Tibial nerve (tissue), 4 donors: ENCODE results near the gene IP6K3. TPM values are rescaled to one million over a fixed set of nuclear protein-coding genes. Genes with fewer than 3 reads are reported as not detected.

Experiments used
- DNase-seq, 2 donors: peaks; one replicate each; pipeline ENCODE4 v3.0.0-alpha.2; 2019; ENCODE audit warnings: low spot score in 2 of 2
- H3K27ac ChIP-seq, 4 donors: fragments of 200-600 bp; sonication (generic) in 3 of 4; one replicate each; pipeline ENCODE4 v1.5.1; 2017 to 2019; ENCODE audit warnings: mild to moderate bottlenecking in 1 of 4
- H3K27me3 ChIP-seq, 2 donors: fragments of 200-600 bp; sonication (generic) in 1 of 2; one replicate each; pipeline versions ENCODE4 v1.5.1 to v1.6.0; 2017 to 2019
- H3K36me3 ChIP-seq, 3 donors: fragments of 200-600 bp; sonication (generic); one replicate each; pipeline ENCODE4 v1.5.1; 2018 to 2019
- H3K4me1 ChIP-seq, 4 donors: fragments of 200-600 bp; sonication (generic) in 3 of 4; one replicate each; pipeline ENCODE4 v1.5.1; 2017 to 2019
- H3K4me3 ChIP-seq, 4 donors: fragments of 200-600 bp; sonication (generic) in 3 of 4; one replicate each; pipeline ENCODE4 v1.5.1; 2017 to 2019; ENCODE audit warnings: mild to moderate bottlenecking in 1 of 4, moderate library complexity in 1 of 4
- H3K9me3 ChIP-seq, 4 donors: fragments of 200-600 bp; sonication (generic) in 3 of 4; one replicate each; pipeline ENCODE4 v1.5.1; 2017 to 2019
- CTCF ChIP-seq, 5 experiments: fragments of 200-600 bp in 3 of 5; fragments of 450-650 bp in 2 of 5; sonication (generic) in 3 of 5; IDR thresholded peaks; one replicate each; pipeline ENCODE4 v1.5.1; 2016 to 2019; ENCODE audit warnings: antibody characterized with exemption in 5 of 5, mild to moderate bottlenecking in 3 of 5, moderate library complexity in 2 of 5
- EP300 ChIP-seq, 2 donors: sonication (generic); formaldehyde crosslinking; IDR thresholded peaks; one replicate each; pipeline ENCODE4 v1.6.1; 2017; ENCODE audit warnings: antibody characterized with exemption in 2 of 2, mild to moderate bottlenecking in 1 of 2
- POLR2A ChIP-seq, 2 donors: fragments of 450-650 bp; IDR thresholded peaks; one replicate each; pipeline ENCODE4 v1.6.1; 2017; ENCODE audit warnings: antibody characterized with exemption in 2 of 2, mild to moderate bottlenecking in 2 of 2, moderate library complexity in 2 of 2
- WGBS, 2 donors: methylation state at CpG; one replicate each; pipeline ENCODE4 v1.1.5; 2018; 5-methylcytosine and 5-hydroxymethylcytosine counted together
- total RNA-seq, 4 donors: library from RNA; depleted of rRNA; stranded (reverse); fragments of >200 nt; gene quantifications; one replicate each; pipeline ENCODE4 v1.1.0, GENCODE V29; 2016

Gene IP6K3
- total RNA-seq, 4 donors from 2014 or later, result 0.39 to 3.0 (median 1.7) TPM

DNA sequence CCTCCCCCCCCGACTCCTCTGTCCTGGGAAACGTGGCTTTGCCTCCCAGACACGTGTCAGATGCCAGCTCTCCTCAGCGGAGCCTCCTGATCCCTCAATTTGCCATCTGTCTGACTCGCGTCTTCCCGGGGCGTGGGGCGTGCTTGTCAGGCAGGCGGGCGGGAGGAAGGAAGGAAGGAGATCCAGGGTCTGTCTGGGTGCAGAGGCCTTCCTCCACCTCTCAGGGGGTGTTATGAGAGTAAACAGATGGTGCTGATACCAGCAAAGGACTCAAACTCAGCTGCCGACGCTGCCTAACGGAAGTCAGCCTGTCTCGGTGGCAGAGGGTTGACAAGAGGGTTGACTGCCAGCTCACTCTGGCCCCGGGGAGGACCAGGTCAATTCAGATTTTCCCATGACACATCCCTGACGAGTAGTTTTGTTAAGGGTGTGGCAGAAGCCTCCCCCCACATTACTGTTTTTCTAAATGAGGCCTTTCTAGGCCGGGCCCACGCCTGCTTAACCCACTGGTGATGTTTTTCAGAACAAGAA is 52.2 kb downstream of the IP6K3 start:
- no peaks in the 10 kb centered on the region for H3K9me3 ChIP-seq
- 49 to 50% methylated on average over 19 of the region's 19 CpGs for WGBS, 2 donors
- peaks cover 0 to 88% (median 12%) of the 10 kb centered on the region in 3 donors for H3K36me3 ChIP-seq
- peak overlapping the region in 3 of 4 donors; percentile 68 to 83 (median 73) for H3K27ac ChIP-seq
- TF ChIP-seq EP300 (IDR thresholded peaks at IDR 0.05), result no peak
- peaks cover 0 to 90% (median 55%) of the 10 kb centered on the region in 4 donors for H3K4me1 ChIP-seq
- no peak overlapping the region for H3K4me3 ChIP-seq
- no peak for DNase-seq
- no peaks in the 10 kb centered on the region for H3K27me3 ChIP-seq

DNA sequence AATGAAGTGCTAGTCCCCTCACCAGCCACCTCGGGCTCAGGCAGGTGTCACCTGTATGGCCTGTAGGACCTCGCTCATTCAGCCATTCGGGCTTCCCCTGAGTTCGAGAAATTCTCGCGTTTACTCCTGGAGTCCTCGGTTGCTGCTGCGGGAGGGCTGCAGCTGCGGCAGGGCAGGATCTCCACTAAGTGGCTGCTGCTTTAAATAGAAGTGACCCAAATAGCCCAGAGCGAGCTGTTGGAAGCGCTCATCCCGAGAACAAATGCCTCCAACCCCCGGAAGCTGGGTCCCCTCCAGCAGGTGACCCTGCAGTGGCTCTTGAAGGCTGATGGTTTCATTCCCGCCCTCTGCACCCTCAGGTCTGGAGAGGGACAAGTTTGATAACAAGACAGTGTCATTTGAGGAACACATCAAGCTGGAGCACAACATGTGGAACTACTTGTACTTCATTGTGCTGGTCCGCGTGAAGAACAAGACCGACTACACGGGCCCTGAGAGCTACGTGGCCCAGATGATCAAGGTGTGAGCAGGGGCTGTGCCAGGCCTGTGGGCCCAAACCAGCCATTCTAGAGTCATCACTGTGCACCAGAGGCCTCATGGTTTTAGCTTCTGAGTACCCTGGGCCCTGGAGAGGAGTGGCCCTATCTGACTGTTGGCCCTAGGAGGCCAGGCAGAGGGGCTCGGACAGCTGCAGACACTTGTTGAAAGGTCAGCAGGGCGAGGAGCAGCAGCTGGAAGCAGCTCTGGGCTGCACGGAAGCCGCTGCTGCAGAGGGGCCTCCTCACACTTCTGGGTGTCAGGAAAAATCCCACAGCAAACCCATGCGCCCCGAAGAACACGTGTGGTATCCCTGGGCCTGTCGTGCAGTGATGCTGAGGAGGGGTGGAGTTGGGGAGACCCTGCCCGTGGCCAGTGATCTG is 53.3 kb downstream of the IP6K3 start:
- H3K27ac ChIP-seq, result peak overlapping the region; percentile 14 to 73 (median 68)
- no peak for TF ChIP-seq POLR2A (IDR thresholded peaks at IDR 0.05)
- no peak for TF ChIP-seq CTCF (IDR thresholded peaks at IDR 0.05)
- TF ChIP-seq EP300 (IDR thresholded peaks at IDR 0.05), result no peak
- no peak overlapping the region for H3K4me3 ChIP-seq
- no peaks in the 10 kb centered on the region for H3K27me3 ChIP-seq
- WGBS, 2 donors, result 69 to 70% methylated on average over 27 to 28 of the region's 28 CpGs
- DNase-seq, result no peak
- H3K36me3 ChIP-seq, result peaks cover 0 to 97% (median 18%) of the 10 kb centered on the region in 3 donors
- H3K4me1 ChIP-seq, result peaks cover 0 to 79% (median 51%) of the 10 kb centered on the region in 4 donors
- no peaks in the 10 kb centered on the region for H3K9me3 ChIP-seq

DNA sequence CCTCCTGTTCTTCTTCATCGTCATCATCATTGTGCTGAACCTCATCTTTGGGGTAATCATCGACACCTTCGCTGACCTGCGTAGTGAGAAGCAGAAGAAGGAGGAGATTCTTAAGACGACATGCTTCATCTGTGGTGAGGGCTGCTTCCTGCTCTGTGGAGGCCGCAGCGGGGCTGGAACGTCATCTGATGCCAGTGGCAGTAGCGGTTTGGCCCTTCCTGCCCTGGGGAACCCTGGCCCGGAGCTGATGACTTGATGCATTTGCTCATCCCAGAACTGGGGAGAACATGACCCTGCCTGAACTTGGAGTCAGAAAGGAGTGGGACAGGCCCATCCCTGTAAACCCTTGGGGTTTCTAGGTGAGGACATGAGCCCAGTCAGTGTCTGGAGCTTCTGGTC is 53.9 kb downstream of the IP6K3 start:
- Histone ChIP-seq H3K4me3 (no peak overlapping the region), H3K27ac (peak overlapping the region in 3 of 4 donors; percentile 49 to 73 (median 68)), H3K9me3 (no peaks in the 10 kb centered on the region), H3K4me1 (peaks cover 0 to 74% (median 51%) of the 10 kb centered on the region in 4 donors), H3K27me3 (no peaks in the 10 kb centered on the region), H3K36me3 (peaks cover 0 to 97% (median 19%) of the 10 kb centered on the region in 3 donors)
- WGBS, 2 donors, result 71 to 72% methylated on average over 10 of the region's 10 CpGs
- TF ChIP-seq CTCF (IDR thresholded peaks at IDR 0.05) (no peak), POLR2A (IDR thresholded peaks at IDR 0.05) (no peak)
- no peak for DNase-seq

GRCh38 chr6:33692078-33692759 is 54.5 kb downstream of the IP6K3 start:
- no peak for DNase-seq
- 66 to 70% methylated on average over 12 of the region's 12 CpGs for WGBS, 2 donors
- no peaks in the 10 kb centered on the region for H3K9me3 ChIP-seq
- peak overlapping the region in 3 of 4 donors; percentile 49 to 73 (median 68) for H3K27ac ChIP-seq
- H3K36me3 ChIP-seq, result peaks cover 0 to 97% (median 25%) of the 10 kb centered on the region in 3 donors
- no peak for TF ChIP-seq EP300 (IDR thresholded peaks at IDR 0.05)
- no peak for TF ChIP-seq POLR2A (IDR thresholded peaks at IDR 0.05)
- TF ChIP-seq CTCF (IDR thresholded peaks at IDR 0.05), result no peak
- H3K4me1 ChIP-seq, result peaks cover 0 to 69% (median 47%) of the 10 kb centered on the region in 4 donors
- H3K4me3 ChIP-seq, result no peak overlapping the region
- H3K27me3 ChIP-seq, result no peaks in the 10 kb centered on the region

DNA sequence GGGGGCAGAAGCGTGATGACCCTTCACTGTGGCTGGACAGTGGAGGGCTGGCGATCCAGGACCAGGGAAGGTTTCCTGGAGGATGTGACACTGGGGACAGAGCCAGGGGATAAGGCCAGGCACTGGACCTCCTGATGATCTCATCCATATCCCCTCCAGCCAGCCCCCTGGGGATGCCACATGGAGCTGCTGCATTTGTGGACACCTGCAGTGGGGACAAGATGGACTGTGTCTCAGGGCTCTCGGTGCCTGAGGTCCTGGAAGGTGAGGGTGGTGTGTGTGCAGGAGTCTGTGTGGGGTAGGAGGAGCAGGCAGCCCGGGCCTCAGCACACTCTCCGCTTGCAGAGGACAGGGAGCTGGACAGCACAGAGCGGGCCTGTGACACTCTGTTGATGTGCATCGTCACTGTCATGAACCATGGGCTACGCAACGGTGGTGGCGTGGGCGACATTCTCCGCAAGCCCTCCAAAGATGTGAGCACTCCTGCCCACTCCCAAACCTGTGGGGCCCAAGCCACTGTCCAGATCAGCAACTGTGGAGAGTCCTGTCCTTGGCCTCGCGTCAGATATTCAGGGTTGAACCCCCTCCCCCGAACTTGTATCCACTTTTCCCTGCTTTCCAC is 55.1 kb downstream of the IP6K3 start:
- Histone ChIP-seq H3K4me1 (peaks cover 0 to 62% (median 40%) of the 10 kb centered on the region in 4 donors), H3K27me3 (no peaks in the 10 kb centered on the region), H3K36me3 (peaks cover 0 to 99% (median 31%) of the 10 kb centered on the region in 3 donors), H3K4me3 (no peak overlapping the region), H3K9me3 (no peaks in the 10 kb centered on the region), H3K27ac (peak overlapping the region in 3 of 4 donors; percentile 49 to 73 (median 68))
- WGBS, 2 donors, result 76 to 84% methylated on average over 7 to 15 of the region's 15 CpGs
- no peak for DNase-seq
- TF ChIP-seq CTCF (IDR thresholded peaks at IDR 0.05) (no peak), POLR2A (IDR thresholded peaks at IDR 0.05) (no peak), EP300 (IDR thresholded peaks at IDR 0.05) (no peak)
